ENCODE measurements around the gene TRIM59.
A peak's percentile ranks its signal among the peaks of the same experiment; 100 is the strongest.

TRIM59 gene

DNA sequence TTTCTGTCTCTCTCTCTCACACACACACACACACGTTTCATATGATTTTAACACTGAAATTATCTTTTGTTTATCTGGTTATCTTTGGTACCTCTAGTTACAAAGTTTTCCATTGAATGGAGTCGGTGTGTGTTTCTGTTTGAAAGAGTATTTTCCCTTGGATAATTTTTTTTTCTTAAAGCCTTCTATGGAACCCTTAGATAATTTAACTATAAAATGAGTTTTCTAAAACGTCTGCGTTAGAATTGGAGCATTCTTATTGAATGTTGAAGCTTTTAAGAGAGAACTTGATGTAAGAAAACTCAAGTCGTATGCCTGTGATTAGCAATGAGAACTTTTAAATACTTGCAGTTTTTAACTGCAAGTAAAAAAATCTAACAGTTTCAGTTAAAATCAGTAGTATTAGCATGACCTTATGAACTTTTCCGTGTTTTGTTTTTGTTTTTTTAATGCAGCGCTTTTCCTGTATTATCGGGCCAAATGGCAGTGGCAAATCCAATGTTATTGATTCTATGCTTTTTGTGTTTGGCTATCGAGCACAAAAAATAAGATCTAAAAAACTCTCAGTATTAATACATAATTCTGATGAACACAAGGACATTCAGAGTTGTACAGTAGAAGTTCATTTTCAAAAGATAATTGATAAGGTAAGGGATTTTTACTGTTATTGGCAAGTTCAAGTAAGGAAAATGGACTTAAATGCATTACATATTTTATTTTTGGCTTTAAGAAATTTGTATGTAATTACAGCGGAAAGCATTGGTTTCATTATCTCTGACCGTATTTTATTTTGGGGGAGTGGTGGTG, 47.2 kb downstream of the TRIM59 start:
- no peak for DNase-seq

DNA sequence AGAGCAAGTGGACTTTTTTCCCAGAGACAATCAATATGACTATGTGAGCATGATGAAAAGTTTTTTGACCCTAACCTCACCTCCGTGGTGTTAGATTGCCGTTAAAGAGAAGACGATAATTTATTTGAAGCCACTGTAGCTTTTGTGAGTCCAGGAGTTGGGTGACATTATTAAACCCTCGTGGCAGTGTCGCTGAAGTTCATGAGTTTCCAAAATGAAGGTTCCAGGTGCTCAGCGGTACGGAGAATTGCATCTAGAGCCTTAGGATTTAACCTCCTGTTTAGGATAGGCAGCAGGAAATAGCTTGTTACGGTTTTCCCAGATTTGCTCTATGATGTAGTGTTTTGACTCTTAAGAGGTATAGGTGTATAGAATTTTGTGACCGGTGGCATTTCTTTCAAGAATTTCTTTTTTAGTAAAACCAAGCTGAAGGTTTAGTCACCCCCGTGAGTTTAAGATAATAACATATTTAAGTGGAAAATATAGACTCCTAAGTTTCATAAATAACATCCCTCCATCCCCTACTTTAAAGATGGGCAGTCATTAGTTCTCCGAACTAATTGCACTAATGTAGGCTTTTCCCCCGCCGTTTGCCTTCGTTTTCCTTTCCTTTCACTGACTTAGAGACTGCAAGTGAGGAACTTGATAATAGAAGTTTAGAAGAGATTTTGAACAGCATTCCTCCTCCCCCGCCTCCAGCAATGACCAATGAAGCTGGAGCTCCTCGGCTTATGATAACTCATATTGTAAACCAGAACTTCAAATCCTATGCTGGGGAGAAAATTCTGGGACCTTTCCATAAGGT, 48.1 kb downstream of the TRIM59 start:
- peak; percentile 19 for DNase-seq

DNA sequence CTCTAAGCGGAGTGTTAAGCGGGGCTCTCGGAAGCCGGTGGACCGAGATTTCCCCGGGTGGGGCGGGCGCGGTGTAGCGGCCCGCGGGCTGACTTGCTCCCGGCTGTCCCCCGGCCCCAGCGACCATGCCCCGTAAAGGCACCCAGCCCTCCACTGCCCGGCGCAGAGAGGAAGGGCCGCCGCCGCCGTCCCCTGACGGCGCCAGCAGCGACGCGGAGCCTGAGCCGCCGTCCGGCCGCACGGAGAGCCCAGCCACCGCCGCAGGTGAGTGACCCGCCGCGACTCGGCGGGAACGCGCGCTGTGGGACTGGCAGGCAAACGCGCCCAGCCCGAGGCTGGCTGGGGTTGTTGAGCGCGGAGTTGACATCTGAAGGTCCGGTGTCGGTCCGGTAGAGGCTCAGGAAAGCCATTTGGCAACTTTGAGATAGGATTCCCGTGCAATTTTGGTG, 48.9 kb downstream of the TRIM59 start:
- peak; percentile 13 for DNase-seq

DNA sequence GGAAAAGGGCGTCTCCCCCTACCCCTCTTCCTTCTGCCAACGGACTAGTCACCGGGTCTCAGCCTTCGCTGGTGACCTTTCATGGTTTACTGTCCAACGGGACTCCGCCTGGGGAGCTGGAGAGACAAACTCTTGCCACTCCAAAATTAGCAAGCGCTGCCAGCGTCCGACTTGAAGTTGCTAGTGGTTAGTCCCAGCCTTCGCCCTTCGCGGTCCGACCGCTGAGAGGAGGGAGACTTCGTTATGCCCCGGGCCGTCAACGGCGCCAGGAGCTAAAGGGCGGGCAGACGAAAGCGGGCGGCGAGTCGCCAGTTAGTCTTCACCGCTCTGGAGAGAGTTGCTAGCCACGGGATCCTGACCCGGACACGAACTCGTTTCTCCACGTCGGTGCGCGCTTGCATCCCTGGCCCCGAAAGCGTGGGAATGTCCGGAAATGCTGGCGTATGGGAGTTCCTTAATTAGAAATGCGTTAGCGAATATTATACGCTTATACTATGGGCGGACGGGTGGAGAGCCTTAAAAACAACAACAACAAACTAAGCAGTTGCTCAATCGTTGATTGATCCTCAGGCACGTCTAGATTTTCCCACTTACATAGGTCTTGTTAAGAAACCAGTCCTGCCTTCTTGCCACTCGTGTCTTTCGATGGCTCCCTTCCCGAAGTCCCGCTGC, 49.4 kb downstream of the TRIM59 start:
- peak; percentile 54 for DNase-seq

DNA sequence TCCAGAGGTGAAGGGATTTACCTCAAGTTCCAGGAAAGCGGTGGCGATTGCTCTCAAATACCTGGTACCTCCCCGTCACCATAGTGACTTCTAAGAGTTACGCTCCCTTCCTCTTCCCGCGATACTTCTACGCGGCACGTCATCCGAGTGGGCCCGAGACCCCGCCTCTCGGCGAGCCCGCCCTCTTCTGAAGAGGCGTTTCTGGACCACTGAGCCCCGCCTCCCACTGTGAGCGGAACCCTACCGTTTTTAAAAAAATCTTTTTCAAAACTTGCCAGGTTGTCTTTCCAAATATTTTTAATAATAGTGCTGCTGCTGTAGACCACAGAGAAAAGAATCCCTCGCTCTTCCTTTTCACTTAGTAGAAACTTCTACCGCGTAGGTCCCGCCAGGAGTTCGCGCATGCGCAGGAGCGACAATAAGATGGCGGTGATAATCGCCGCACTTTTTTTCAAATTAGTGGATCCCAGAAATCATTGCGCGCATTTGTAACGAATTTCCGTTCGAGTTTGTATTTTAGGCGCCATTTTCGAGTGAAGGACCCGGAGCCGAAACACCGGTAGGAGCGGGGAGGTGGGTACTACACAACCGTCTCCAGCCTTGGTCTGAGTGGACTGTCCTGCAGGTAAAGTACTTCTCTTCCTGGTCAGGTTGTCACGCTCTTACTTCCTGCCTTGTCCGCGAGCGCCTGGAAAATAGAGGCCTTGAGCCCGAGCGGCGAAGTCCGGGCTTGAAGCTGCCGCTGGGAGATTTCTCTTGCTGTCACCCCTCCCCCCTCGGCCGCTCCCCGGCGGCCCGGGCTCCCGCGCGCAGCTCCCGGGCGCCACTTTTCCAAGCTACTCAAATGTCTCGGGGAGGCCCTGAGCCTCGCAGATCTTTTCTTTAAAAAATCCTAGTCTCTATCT, 50.2 kb downstream of the TRIM59 start, which contains the start of the genes IFT80 and SMC4:
TSS of gene IFT80 (minus strand) at position 101 of the 905 bp plus-strand sequence. CDS start 14,625 bp downstream, outside the sequence.
TSS of gene SMC4 (plus strand) at position 526 of the 905 bp plus-strand sequence. CDS start 1,177 bp downstream, outside the sequence.
- DNase-seq: peak; percentile 99

DNA sequence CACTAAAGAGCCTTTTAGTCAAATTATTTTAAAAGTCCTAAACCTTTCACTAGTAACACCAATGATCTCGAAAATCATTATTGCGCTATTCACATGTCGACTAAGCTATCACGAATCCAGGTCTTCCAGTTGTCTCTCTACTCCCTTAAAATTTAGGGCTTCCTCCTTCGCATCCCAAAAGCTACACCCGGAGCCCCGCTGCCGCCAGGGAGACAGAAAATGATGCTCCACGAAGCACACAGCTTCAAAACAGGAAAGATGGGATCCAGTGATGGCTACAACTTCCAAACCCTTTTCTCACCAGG, 50.8 kb downstream of the TRIM59 start:
- DNase-seq: no peak

DNA sequence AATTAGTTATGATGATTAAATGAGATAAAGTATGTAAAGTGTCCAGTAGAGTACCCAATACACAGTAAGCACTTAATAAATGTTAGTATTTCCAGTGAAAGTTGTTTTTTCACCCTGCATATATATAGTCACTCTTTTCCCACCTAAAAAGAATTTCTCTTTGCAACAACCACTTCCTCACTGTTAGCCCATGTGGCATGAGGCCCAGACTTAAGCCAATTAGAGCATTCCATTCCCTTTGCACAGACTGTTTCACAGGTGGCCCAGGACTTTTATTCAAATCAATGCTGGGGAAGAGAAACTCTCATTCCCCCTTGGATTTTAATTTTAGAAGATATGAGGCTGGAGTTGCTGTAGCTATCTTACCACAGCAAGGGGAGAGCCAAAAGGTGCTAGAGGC, 54.3 kb downstream of the TRIM59 start:
- peak; percentile 14 for DNase-seq

DNA sequence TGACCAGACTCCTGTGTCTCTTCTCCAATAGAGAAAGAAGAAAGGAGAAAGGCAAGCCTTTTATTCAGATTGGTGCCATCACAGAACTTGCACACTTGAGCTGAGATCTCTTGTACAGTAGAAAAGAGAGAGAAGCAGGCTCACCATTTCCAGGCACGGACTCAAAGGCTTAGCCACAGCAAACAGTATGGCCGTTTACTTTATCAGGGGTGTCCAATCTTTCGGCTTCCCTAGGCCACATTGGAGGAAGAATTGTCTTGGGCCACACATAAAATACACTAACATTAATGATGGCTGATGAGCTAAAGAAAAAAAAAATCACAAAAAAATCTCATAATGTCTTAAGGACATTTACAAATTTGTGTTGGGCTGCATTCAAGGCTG, 55.6 kb downstream of the TRIM59 start:
- no peak for DNase-seq

DNA sequence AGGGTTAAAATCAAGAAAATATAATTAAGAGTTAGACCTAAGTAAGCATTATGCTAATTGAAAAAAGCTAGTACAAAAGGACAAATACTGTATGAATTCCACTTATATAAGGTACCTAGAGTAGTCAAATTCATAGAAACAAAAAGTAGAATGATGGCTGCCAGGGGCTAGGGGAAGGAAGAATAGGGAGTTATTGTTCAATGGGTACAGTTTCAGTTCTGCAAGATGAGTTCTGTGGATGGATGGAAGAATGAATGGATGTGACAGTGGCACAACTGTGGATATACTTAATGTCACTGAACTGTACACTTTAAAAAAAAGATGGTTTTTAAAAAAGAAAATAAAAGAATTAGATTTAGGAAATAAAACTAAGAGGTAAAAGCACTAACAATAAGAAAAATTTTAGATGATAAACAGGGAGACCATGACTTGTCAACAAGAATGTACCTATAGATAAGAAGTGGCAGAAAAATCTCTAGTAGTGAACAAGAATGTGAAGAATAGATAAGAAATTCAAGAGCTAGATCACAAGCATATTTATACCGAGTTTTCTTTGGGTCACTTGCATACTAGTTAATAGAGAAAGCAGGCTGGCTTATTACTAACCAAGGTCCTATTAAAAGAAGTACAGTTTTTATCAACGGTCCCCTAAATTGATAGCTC, 56.1 kb downstream of the TRIM59 start:
- no peak for DNase-seq

DNA sequence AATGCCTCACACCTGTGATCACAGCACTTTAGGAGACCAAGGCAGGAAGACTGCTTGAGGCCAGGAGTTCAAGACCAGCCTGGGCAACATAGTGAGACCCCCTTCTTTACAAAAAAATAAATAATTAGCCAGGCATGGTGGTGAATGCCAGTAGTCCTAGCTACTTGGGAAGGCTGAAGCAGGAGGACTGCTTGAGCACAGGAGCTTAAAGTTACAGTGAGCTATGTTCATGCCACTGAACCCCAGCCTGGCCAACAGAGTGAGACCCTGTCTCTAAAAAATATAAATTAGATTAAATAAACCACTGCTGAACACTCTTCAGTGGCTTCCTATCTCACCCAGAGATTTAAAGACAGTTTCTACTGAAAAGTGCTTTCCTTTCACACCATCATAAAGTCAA, 56.8 kb downstream of the TRIM59 start:
- DNase-seq: no peak

DNA sequence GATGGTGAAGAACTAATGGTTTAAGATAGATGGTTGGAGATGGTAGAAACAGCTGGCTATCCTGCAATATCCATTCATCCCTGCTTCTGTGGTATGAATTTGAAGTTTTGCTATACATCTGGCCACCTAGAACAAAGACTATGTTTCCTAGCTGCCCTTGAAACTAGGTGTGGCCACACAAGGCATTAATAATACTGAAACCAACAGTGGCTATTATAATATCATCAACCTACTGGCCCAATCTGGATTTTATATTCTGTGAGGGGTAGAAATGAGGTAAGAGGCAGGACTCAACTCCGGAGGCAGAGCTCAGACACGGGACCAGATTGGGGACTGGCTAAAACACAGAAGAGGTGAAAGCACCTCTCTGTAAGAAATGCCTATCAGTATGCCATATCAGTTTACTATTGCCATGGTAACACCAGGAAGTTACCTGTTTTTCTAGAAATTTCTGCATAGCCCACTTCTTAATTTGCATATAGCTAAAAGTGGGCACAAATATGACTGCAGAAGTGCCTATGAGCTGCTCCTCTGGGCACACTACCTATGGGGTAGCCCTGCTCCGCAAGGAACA, 58.9 kb downstream of the TRIM59 start:
- DNase-seq: no peak
